ENCODE results near the gene SWAP70.

- no peak for TF ChIP-seq YY1 (IDR thresholded peaks at IDR 0.05; ENCODE audit: insufficient read depth, insufficient read length)
- no peak for TF ChIP-seq ZNF274 (IDR thresholded peaks at IDR 0.05; ENCODE audit: low read depth, low read length)
- TF ChIP-seq SUZ12 (IDR thresholded peaks at IDR 0.05; ENCODE audit: extremely low read depth, insufficient read depth, insufficient read length): no peak
These were observed 647 bp downstream of the SWAP70 start for GRCh38 chr11:9664276-9665171.
